K562 (cell line): ENCODE measurements around the gene TFB2M. TPM values are rescaled to one million over a fixed set of nuclear protein-coding genes. Genes with fewer than 3 reads are reported as not detected.

Experiments
- ADNP ChIP-seq: fragments of 200-800 bp; sonication (Bioruptor generic); IDR thresholded peaks from 2 replicates; pipeline ENCODE4 v1.6.1; 2016; ENCODE audit warnings: missing genetic modification characterization, missing compliant biosample characterization
- CHD4 ChIP-seq: fragments of 200-600 bp; sonication (generic); IDR thresholded peaks from 3 replicates; pipeline ENCODE4 v1.6.1; 2012; ENCODE audit warnings: low read depth, mild to moderate bottlenecking, mixed read lengths, low read length, inconsistent platforms; ENCODE audit not compliant: insufficient read depth, insufficient replicate concordance, poor library complexity, severe bottlenecking
- CTBP1 ChIP-seq: fragments of 450-650 bp; IDR thresholded peaks from 2 replicates; pipeline ENCODE4 v1.6.1; 2016; ENCODE audit warnings: borderline replicate concordance
- DMBX1 ChIP-seq: fragments of 250-450 bp; sonication (Bioruptor Pico); IDR thresholded peaks from 2 replicates; pipeline ENCODE4 v1.8.0; 2022; ENCODE audit warnings: inconsistent platforms, mild to moderate bottlenecking, moderate library complexity, borderline replicate concordance
- ETS1 ChIP-seq: conservative IDR thresholded peaks from 2 replicates; pipeline ENCODE4 v1.6.1; 2011; ENCODE audit warnings: low read depth, mild to moderate bottlenecking, low read length; ENCODE audit not compliant: control insufficient read depth
- ETV1 ChIP-seq: fragments of 450-650 bp; conservative IDR thresholded peaks from 2 replicates; pipeline ENCODE4 v1.6.1; 2016; ENCODE audit warnings: missing genetic modification characterization, control low read depth, low read depth, missing compliant biosample characterization
- MAZ ChIP-seq, 2 experiments: fragments of 450-650 bp in 1 of 2; sonication (generic) in 1 of 2; formaldehyde crosslinking; IDR thresholded peaks in 1 of 2; conservative IDR thresholded peaks in 1 of 2; 2 replicates each; pipeline versions ENCODE4 v1.4.0 to v1.5.0; 2020; ENCODE audit warnings: mild to moderate bottlenecking in 1 of 2, missing genetic modification reagents in 1 of 2
- MNT ChIP-seq, 2 experiments: fragments of 450-650 bp; conservative IDR thresholded peaks; 2 replicates each; pipeline ENCODE4 v1.6.1; 2017; ENCODE audit warnings: mild to moderate bottlenecking in 2 of 2, moderate library complexity in 2 of 2
- NFRKB ChIP-seq: fragments of 450-650 bp; IDR thresholded peaks from 2 replicates; pipeline ENCODE4 v1.6.1; 2016; ENCODE audit warnings: low read depth
- NR4A1 ChIP-seq, 2 experiments: fragments of 250-450 bp in 1 of 2; fragments of 450-650 bp in 1 of 2; sonication (Bioruptor Pico) in 1 of 2; IDR thresholded peaks; 2 replicates each; pipeline versions ENCODE4 v1.4.0 to v1.6.1; 2016 to 2020; ENCODE audit warnings: mild to moderate bottlenecking in 2 of 2, missing compliant biosample characterization in 1 of 2, missing genetic modification characterization in 1 of 2, moderate library complexity in 1 of 2
- RCOR1 ChIP-seq, 2 experiments: IDR thresholded peaks; 2 replicates each; pipeline ENCODE4 v1.6.1; 2012; ENCODE audit warnings: low read depth in 2 of 2, low read length in 2 of 2, borderline replicate concordance in 1 of 2, improper control_type of control experiment in 1 of 2
- TBP ChIP-seq: optimal IDR thresholded peaks from 2 replicates; pipeline ENCODE3; 2011; ENCODE audit warnings: low read depth, low read length, improper control_type of control experiment
- TCFL5 ChIP-seq: fragments of 250-450 bp; sonication (Bioruptor Pico); conservative IDR thresholded peaks from 2 replicates; pipeline ENCODE4 v1.6.1; 2021; ENCODE audit warnings: mild to moderate bottlenecking, moderate library complexity, matching md5 sums
- YY1 ChIP-seq, 3 experiments: IDR thresholded peaks; 2 replicates each; pipeline ENCODE4 v1.6.1; 2011; ENCODE audit warnings: low read length in 2 of 3, mild to moderate bottlenecking in 2 of 3, moderate library complexity in 2 of 3, borderline replicate concordance in 1 of 3, control low read depth in 1 of 3, low read depth in 1 of 3; ENCODE audit not compliant: insufficient read depth in 3 of 3, insufficient replicate concordance in 2 of 3, control insufficient read depth in 1 of 3, insufficient read length in 1 of 3; ENCODE audit errors: extremely low read depth in 1 of 3
- ZC3H11A ChIP-seq: IDR thresholded peaks from 2 replicates; pipeline ENCODE4 v1.6.1; 2012; ENCODE audit warnings: low read depth, low read length, improper control_type of control experiment
- ZNF584 ChIP-seq: fragments of 200-800 bp; sonication (Bioruptor generic); IDR thresholded peaks from 2 replicates; pipeline ENCODE4 v1.6.1; 2016; ENCODE audit warnings: low read depth, mild to moderate bottlenecking, missing genetic modification characterization, missing compliant biosample characterization
- polyA plus RNA-seq, 8 experiments: library from polyadenylated mRNA; depleted of rRNA in 4 of 8; stranded (reverse) in 5 of 8; unstranded in 3 of 8; fragments of >200 nt; fragmentation: Nextera tagmentation in 2 of 8; fragmentation: Illumina TruSeq in 1 of 8; extraction: Ambion mirVana in 2 of 8; extraction: Trizol in 1 of 8; gene quantifications; 2 replicates each; pipeline versions ENCODE4 v1.2.1 to v1.2.3, GENCODE V29; 2011 to 2014; ENCODE audit warnings: inconsistent platforms in 1 of 8, missing spikeins in 1 of 8
- total RNA-seq, 7 experiments: library from RNA; depleted of rRNA in 6 of 7; stranded (reverse); fragments of >200 nt in 6 of 7; fragmentation: Illumina TruSeq in 2 of 7; extraction: Trizol in 2 of 7; gene quantifications; 2 replicates each; pipeline versions ENCODE4 v1.2.1 to v1.2.3, GENCODE V29; 2011 to 2021; ENCODE audit warnings: low replicate concordance in 1 of 7
- TF ChIP-seq, protein P1 (sequence below), 3 experiments: fragments of 200-800 bp in 1 of 3; fragments of 250-450 bp in 1 of 3; fragments of 450-650 bp in 1 of 3; sonication (Bioruptor Pico) in 1 of 3; sonication (Bioruptor generic) in 1 of 3; formaldehyde crosslinking in 1 of 3; IDR thresholded peaks; 2 replicates each; pipeline versions ENCODE4 v1.6.1 to v1.8.0; 2016 to 2022; ENCODE audit warnings: mild to moderate bottlenecking in 2 of 3, missing genetic modification characterization in 2 of 3, missing compliant biosample characterization in 1 of 3, moderate library complexity in 1 of 3

The TFB2M gene
- total and polyA plus RNA-seq, 9 of the 15 experiments (the other 6 are each of a cell fraction or from before 2014, with no cell fraction given) = 55.1 to 162 (median 70.6) TPM

DNA sequence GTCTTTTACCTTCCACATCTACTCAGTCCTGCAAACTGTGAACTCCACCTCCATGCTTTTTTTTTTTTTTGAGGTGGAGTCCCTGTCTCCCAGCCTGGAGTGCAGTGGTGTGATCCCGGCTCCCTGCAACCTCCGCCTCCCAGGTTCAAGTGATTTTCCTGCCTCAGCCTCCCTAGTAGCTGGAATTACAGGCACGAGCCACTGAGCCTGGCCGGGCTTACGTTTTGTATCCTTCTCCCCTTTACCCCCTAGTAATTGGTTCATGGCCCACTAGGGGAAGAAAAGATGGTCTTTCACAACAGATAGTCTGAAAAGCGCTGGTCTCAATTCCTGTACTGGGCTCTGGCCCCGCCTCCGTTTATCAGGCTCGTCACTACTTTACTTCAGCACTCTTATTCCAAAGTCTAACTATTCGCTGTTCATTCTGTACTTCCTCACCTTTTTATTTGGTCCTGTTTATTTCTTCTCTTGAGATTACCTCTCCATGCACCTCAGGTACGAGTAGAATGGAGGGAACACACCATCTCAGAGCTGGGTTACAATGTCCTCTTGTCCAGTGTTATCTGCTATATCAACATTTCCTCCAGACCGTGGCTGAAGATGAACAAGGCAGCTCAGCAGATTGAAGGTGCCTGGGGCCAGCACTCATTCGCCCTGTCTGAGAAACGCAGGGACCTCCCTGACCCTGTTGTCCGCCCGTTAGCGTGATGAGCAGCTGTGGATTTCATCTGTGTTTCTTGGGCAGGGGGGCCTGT is 16.4 kb upstream of the TFB2M start (continued):
- TF ChIP-seq DMBX1 (peak; percentile 55), YY1 (IDR thresholded peaks at IDR 0.05; ENCODE audit: borderline replicate concordance in 1 of 3, control insufficient read depth in 1 of 3, extremely low read depth in 1 of 3, insufficient read depth in 3 of 3, insufficient read length in 1 of 3, insufficient replicate concordance in 2 of 3, low read depth in 1 of 3, low read length in 2 of 3) (peak in 1 of 3 experiments; percentile 5), ETV1 (tag) (no peak), CHD4 (peak; percentile 78), CTBP1 (peak; percentile 79; the same call in 1 of the 2 replicates), TCFL5 (CRISPR knock-in tag) (no peak), ADNP (tag) (0 out of 2 replicates have a peak, but pooled peaks have one; percentile 3), NR4A1 (CRISPR knock-in tag; IDR thresholded peaks at IDR 0.05) (no peak), NR4A1 (tag; IDR thresholded peaks at IDR 0.05) (peak; percentile 60), MAZ (CRISPR knock-in tag; conservative IDR thresholded peaks at IDR 0.05 in 1 of 2, IDR thresholded peaks at IDR 0.05 in 1 of 2) (peak in 1 of 2 experiments; percentile 32; a peak in 2 of 4 replicates), ZNF584 (no peak), ZC3H11A (no peak), TBP (peak; percentile 43), MNT (conservative IDR thresholded peaks at IDR 0.05) (0 out of 4 replicates have a peak, but pooled peaks of 1 of the 2 experiments have one; percentile 33), ETS1 (no peak), RCOR1 (IDR thresholded peaks at IDR 0.05; ENCODE audit: borderline replicate concordance in 1 of 2, low read depth in 2 of 2, low read length in 2 of 2) (peak in 1 of 2 experiments; percentile 77; a peak in 2 of 4 replicates), NFRKB (0 out of 2 replicates have a peak, but pooled peaks have one; percentile 67)
- TF ChIP-seq, protein P1, sequence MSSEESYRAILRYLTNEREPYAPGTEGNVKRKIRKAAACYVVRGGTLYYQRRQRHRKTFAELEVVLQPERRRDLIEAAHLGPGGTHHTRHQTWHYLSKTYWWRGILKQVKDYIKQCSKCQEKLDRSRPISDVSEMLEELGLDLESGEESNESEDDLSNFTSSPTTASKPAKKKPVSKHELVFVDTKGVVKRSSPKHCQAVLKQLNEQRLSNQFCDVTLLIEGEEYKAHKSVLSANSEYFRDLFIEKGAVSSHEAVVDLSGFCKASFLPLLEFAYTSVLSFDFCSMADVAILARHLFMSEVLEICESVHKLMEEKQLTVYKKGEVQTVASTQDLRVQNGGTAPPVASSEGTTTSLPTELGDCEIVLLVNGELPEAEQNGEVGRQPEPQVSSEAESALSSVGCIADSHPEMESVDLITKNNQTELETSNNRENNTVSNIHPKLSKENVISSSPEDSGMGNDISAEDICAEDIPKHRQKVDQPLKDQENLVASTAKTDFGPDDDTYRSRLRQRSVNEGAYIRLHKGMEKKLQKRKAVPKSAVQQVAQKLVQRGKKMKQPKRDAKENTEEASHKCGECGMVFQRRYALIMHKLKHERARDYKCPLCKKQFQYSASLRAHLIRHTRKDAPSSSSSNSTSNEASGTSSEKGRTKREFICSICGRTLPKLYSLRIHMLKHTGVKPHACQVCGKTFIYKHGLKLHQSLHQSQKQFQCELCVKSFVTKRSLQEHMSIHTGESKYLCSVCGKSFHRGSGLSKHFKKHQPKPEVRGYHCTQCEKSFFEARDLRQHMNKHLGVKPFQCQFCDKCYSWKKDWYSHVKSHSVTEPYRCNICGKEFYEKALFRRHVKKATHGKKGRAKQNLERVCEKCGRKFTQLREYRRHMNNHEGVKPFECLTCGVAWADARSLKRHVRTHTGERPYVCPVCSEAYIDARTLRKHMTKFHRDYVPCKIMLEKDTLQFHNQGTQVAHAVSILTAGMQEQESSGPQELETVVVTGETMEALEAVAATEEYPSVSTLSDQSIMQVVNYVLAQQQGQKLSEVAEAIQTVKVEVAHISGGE (CRISPR knock-in tag; IDR thresholded peaks at IDR 0.05) = 0 out of 6 replicates have a peak, but pooled peaks of 1 of the 3 experiments have one; percentile 25
